Naive thymus-derived CD8-positive, alpha-beta T cell (primary cell): ENCODE measurements around the gene LITAFD. TPM values are rescaled to one million over a fixed set of nuclear protein-coding genes. Genes with fewer than 3 reads are reported as not detected.
"Not testable (repeated sequence)": the region's sequence is repeated elsewhere in the genome, so short reads cannot be mapped to it uniquely, and the experiment has no call there.

Experiments
- ATAC-seq, 2 donors: fragments of 150-1000 bp; cut with Tn5 transposase in 1 of 2; sonication (Bioruptor Pico), chemical (Tn5 transposase) in 1 of 2; 1 replicate in 1 of 2; 2 replicates in 1 of 2; pipeline ENCODE4 v1.10.0; 2021; ENCODE audit warnings: mild to moderate bottlenecking in 2 of 2, moderate library complexity in 2 of 2
- POLR2A ChIA-PET: fragments of 350-600 bp; sonication (Branson Sonifier 250); formaldehyde crosslinking; loops from one replicate; lab custom pipeline; 2021; ENCODE audit warnings: antibody characterized with exemption; lab: Charles Lee
- DNase-seq, 10 donors: peaks; one replicate each; pipeline versions ENCODE4 v3.0.0 to v3.0.0-alpha.2; 2020 to 2022
- H3K27ac Mint-ChIP-seq, 10 donors: one replicate each; pipeline ENCODE4 v1.8.0; 2020 to 2022; ENCODE audit warnings: mild to moderate bottlenecking in 10 of 10, mixed read lengths in 10 of 10, moderate library complexity in 4 of 10, inconsistent platforms in 1 of 10
- H3K27me3 Mint-ChIP-seq, 5 donors: one replicate each; pipeline ENCODE4 v1.8.0; 2021 to 2022; ENCODE audit warnings: mixed read lengths in 5 of 5
- H3K36me3 Mint-ChIP-seq, 3 donors: one replicate each; pipeline ENCODE4 v1.8.0; 2020 to 2022; ENCODE audit warnings: mixed read lengths in 3 of 3, mild to moderate bottlenecking in 2 of 3, inconsistent platforms in 1 of 3
- H3K4me1 Mint-ChIP-seq, 4 donors: one replicate each; pipeline ENCODE4 v1.8.0; 2021 to 2022; ENCODE audit warnings: mixed read lengths in 4 of 4
- H3K4me3 Mint-ChIP-seq, 10 donors: one replicate each; pipeline ENCODE4 v1.8.0; 2020 to 2022; ENCODE audit warnings: mild to moderate bottlenecking in 10 of 10, mixed read lengths in 10 of 10, moderate library complexity in 6 of 10, inconsistent platforms in 1 of 10
- H3K9me3 Mint-ChIP-seq, 9 donors: one replicate each; pipeline ENCODE4 v1.8.0; 2020 to 2022; ENCODE audit warnings: mixed read lengths in 9 of 9, mild to moderate bottlenecking in 3 of 9, inconsistent platforms in 1 of 9, moderate library complexity in 1 of 9
- polyA plus RNA-seq, 3 donors: library from polyadenylated mRNA; unstranded; fragments of 300-500 nt; fragmentation: Illumina TruSeq; gene quantifications; one replicate each; pipeline ENCODE4 v1.2.3, GENCODE V29; 2021
- total RNA-seq, 8 experiments: library from RNA in 2 of 8; stranded (reverse) in 2 of 8; gene quantifications; one replicate each; pipeline ENCODE4 v1.2.3 and lab custom pipeline; 2021 to 2026

LITAFD gene
- total RNA-seq (not detected), polyA plus RNA-seq (not detected), total RNA-seq (lab: John Stamatoyannopoulos, UW) (0 to 0.13 (median 0) reads per million in 6 experiments)

GRCh38 chr16:8882041-8882617 lies at the start of gene LITAFD:
Gene LITAFD, plus strand, starts transcription at chr16:8882351. Its CDS starts 2,005 bp downstream, at chr16:8884356.
- DNase-seq = no peak
- Mint-ChIP-seq H3K27ac (peak within 1 kb of the TSS in 1 of 10 donors; percentile 27), H3K27me3 (peaks cover 0 to 7% (median 2%) of the 10 kb centered on the region in 5 donors), H3K4me1 (peaks cover 17 to 26% (median 21%) of the 10 kb centered on the region in 4 donors), H3K4me3 (no peak within 1 kb of the TSS), H3K9me3 (no peaks in the 10 kb centered on the region), H3K36me3 (no peaks in the 10 kb centered on the region)
- ATAC-seq = no peak
- POLR2A ChIA-PET = no interaction called here

GRCh38 chr16:8832717-8833105 lies 49.4 kb upstream of the LITAFD start:
- H3K27ac Mint-ChIP-seq = peak overlapping the region in 5 of 10 donors; percentile 10 to 85 (median 79)
- POLR2A ChIA-PET = no interaction called here
- ATAC-seq = no peak
- H3K27me3 Mint-ChIP-seq = no peaks in the 10 kb centered on the region
- no peaks in the 10 kb centered on the region for H3K9me3 Mint-ChIP-seq
- peaks cover 0 to 35% (median 9%) of the 10 kb centered on the region in 3 donors for H3K36me3 Mint-ChIP-seq
- H3K4me3 Mint-ChIP-seq = peak overlapping the region in 7 of 10 donors; percentile 26 to 69 (median 45)
- no peak for DNase-seq
- H3K4me1 Mint-ChIP-seq = peaks cover 14 to 39% (median 25%) of the 10 kb centered on the region in 4 donors

GRCh38 chr16:8836797-8837196 lies 45.4 kb upstream of the LITAFD start:
- H3K27me3 Mint-ChIP-seq, DNase-seq, H3K9me3 Mint-ChIP-seq, H3K4me3 Mint-ChIP-seq, POLR2A ChIA-PET, H3K27ac Mint-ChIP-seq, ATAC-seq, H3K36me3 Mint-ChIP-seq: not testable (repeated sequence)
- H3K4me1 Mint-ChIP-seq = peaks cover 12 to 24% (median 18%) of the 10 kb centered on the region in 4 donors

GRCh38 chr16:8837594-8837993 lies 44.6 kb upstream of the LITAFD start:
- H3K36me3 Mint-ChIP-seq, H3K27me3 Mint-ChIP-seq, POLR2A ChIA-PET, H3K4me3 Mint-ChIP-seq, H3K9me3 Mint-ChIP-seq, DNase-seq, H3K27ac Mint-ChIP-seq, ATAC-seq: not testable (repeated sequence)
- H3K4me1 Mint-ChIP-seq = peaks cover 9 to 24% (median 15%) of the 10 kb centered on the region in 4 donors

- H3K36me3 Mint-ChIP-seq = peaks cover 0 to 15% (median 0%) of the 10 kb centered on the region in 3 donors
- H3K4me3 Mint-ChIP-seq, H3K9me3 Mint-ChIP-seq, DNase-seq, ATAC-seq, POLR2A ChIA-PET, H3K27me3 Mint-ChIP-seq: not testable (repeated sequence)
- peaks cover 0 to 25% (median 16%) of the 10 kb centered on the region in 4 donors for H3K4me1 Mint-ChIP-seq
- peak overlapping the region in 9 of 10 donors; percentile 6 to 92 (median 67) for H3K27ac Mint-ChIP-seq
Observed at GRCh38 chr16:8842016-8842415, 40.1 kb upstream of the LITAFD start.

- ATAC-seq, POLR2A ChIA-PET, H3K27me3 Mint-ChIP-seq, H3K9me3 Mint-ChIP-seq, H3K4me3 Mint-ChIP-seq, DNase-seq: not testable (repeated sequence)
- peaks cover 0 to 25% (median 16%) of the 10 kb centered on the region in 4 donors for H3K4me1 Mint-ChIP-seq
- H3K36me3 Mint-ChIP-seq = peaks cover 0 to 21% (median 0%) of the 10 kb centered on the region in 3 donors
- peak overlapping the region in 2 of 10 donors; percentile 52 to 88 for H3K27ac Mint-ChIP-seq
Observed at GRCh38 chr16:8843296-8843695, 38.9 kb upstream of the LITAFD start.

GRCh38 chr16:8845699-8846298 lies 36.4 kb upstream of the LITAFD start:
- POLR2A ChIA-PET = interaction anchor here (1.6 kb wide), 1 partner anchor 23 kb away, joined by 6 read pairs; the partner anchor contains the start of gene CARHSP1
- H3K36me3 Mint-ChIP-seq = peaks cover 0 to 35% (median 3%) of the 10 kb centered on the region in 3 donors
- no peak overlapping the region for H3K4me3 Mint-ChIP-seq
- no peak for DNase-seq
- peak overlapping the region in 5 of 10 donors; percentile 11 to 84 (median 51) for H3K27ac Mint-ChIP-seq
- no peak for ATAC-seq
- H3K27me3 Mint-ChIP-seq = no peaks in the 10 kb centered on the region
- no peaks in the 10 kb centered on the region for H3K9me3 Mint-ChIP-seq
- peaks cover 12 to 43% (median 26%) of the 10 kb centered on the region in 4 donors for H3K4me1 Mint-ChIP-seq

- Mint-ChIP-seq H3K4me1 (peaks cover 16 to 46% (median 29%) of the 10 kb centered on the region in 4 donors), H3K9me3 (no peaks in the 10 kb centered on the region), H3K4me3 (no peak overlapping the region), H3K27ac (peak overlapping the region in 3 of 10 donors; percentile 45 to 56 (median 51)), H3K27me3 (no peaks in the 10 kb centered on the region), H3K36me3 (peaks cover 0 to 37% (median 3%) of the 10 kb centered on the region in 3 donors)
- ATAC-seq (no peak), DNase-seq (no peak)
- POLR2A ChIA-PET = interaction anchor here (1.1 to 1.6 kb wide), 2 partner anchors 22 to 24 kb away, joined by 3 to 6 read pairs; partner anchors contain the start of gene CARHSP1
Observed at GRCh38 chr16:8846401-8846932, 35.7 kb upstream of the LITAFD start.

- Mint-ChIP-seq H3K4me3 (no peak overlapping the region), H3K36me3 (peaks cover 0 to 39% (median 3%) of the 10 kb centered on the region in 3 donors), H3K27ac (peak overlapping the region in 4 of 10 donors; percentile 16 to 43 (median 18)), H3K4me1 (peaks cover 19 to 42% (median 30%) of the 10 kb centered on the region in 4 donors), H3K9me3 (no peaks in the 10 kb centered on the region), H3K27me3 (no peaks in the 10 kb centered on the region)
- DNase-seq (no peak), ATAC-seq (no peak)
- POLR2A ChIA-PET = interaction anchor here (1.1 to 1.6 kb wide), 2 partner anchors 22 to 23 kb away, joined by 3 to 6 read pairs; partner anchors contain the start of gene CARHSP1
Observed at GRCh38 chr16:8847145-8847544, 35.0 kb upstream of the LITAFD start.

- ATAC-seq = no peak
- Mint-ChIP-seq H3K4me1 (peaks cover 19 to 38% (median 26%) of the 10 kb centered on the region in 4 donors), H3K4me3 (no peak overlapping the region), H3K36me3 (peaks cover 0 to 39% (median 3%) of the 10 kb centered on the region in 3 donors), H3K9me3 (no peaks in the 10 kb centered on the region), H3K27ac (peak overlapping the region in 1 of 10 donors; percentile 46), H3K27me3 (no peaks in the 10 kb centered on the region)
- POLR2A ChIA-PET = interaction anchor here (1.1 kb wide), 1 partner anchor 23 kb away, joined by 3 read pairs; no protein-coding TSS in a partner anchor
- no peak for DNase-seq
Observed at GRCh38 chr16:8847623-8848022, 34.5 kb upstream of the LITAFD start.

- ATAC-seq (no peak), DNase-seq (no peak)
- peak overlapping the region in 2 of 10 donors; percentile 17 to 39 for H3K27ac Mint-ChIP-seq
- H3K36me3 Mint-ChIP-seq = peaks cover 0 to 47% (median 5%) of the 10 kb centered on the region in 3 donors
- H3K27me3 Mint-ChIP-seq = no peaks in the 10 kb centered on the region
- POLR2A ChIA-PET = no interaction called here
- H3K9me3 Mint-ChIP-seq = no peaks in the 10 kb centered on the region
- H3K4me3 Mint-ChIP-seq = no peak overlapping the region
- H3K4me1 Mint-ChIP-seq = peaks cover 23 to 42% (median 26%) of the 10 kb centered on the region in 4 donors
Observed at GRCh38 chr16:8848231-8848938, 33.8 kb upstream of the LITAFD start.

- no peak for ATAC-seq
- Mint-ChIP-seq H3K4me3 (no peak overlapping the region), H3K9me3 (no peaks in the 10 kb centered on the region), H3K27ac (peak overlapping the region in 5 of 10 donors; percentile 14 to 91 (median 52)), H3K4me1 (peaks cover 24 to 44% (median 27%) of the 10 kb centered on the region in 4 donors), H3K36me3 (peaks cover 0 to 52% (median 5%) of the 10 kb centered on the region in 3 donors), H3K27me3 (no peaks in the 10 kb centered on the region)
- POLR2A ChIA-PET = interaction anchor here (1.5 kb wide), 1 partner anchor 20 kb away, joined by 6 read pairs; the partner anchor contains the start of gene CARHSP1
- no peak for DNase-seq
Observed at GRCh38 chr16:8848939-8849391, 33.2 kb upstream of the LITAFD start.
